Inflammatory macrophage treated with lipopolysaccharide for 1 hour (primary cell): ENCODE measurements around the gene NCOR2.
A peak's percentile ranks its signal among the peaks of the same experiment; 100 is the strongest.

ENCODE experiments used
- DNase-seq, 2 donors: peaks; one replicate each; pipeline ENCODE4 v3.0.0-alpha.2; 2020 to 2022

The NCOR2 gene

GRCh38 chr12:124573839-124574786 lies 6.7 kb upstream of the NCOR2 start:
- no peak for DNase-seq

DNA sequence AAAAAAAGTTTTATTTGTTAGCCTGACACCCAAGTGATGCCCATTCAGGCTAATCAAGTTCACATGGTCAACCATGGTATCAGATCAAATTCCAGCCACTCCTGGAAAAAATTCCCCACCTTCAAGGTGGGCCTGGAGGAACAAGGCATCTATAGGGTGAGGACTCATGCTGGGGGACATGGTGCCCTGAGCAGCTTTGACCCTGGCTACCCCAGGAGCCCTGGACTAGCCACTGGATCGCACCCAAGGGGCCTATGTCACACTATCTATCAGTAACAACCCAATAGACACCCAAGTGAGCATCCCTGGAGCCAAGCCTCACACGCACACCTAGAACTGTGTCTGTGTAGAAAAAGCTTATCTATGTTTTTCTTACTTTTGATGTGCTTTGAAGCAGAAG lies 4.1 kb upstream of the NCOR2 start:
- DNase-seq = no peak

DNA sequence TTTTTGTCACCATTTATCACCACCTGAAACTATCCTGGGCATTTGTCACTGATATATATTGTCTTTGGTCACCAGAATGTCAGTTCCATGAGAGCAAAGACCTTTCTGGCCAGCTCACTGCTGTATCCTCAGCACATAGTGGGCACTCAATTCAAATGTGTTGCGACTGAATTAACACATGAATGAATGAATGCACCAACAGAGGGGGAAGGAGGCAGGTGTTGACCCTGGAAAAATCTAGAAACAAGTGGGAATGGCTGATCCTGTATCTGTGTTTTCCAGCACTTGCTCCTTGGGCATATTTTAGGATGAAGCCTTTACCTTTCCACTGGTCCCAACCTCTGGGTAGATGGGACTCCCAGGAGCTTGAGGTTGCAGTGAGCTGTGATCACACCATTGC lies 3.4 kb upstream of the NCOR2 start:
- no peak for DNase-seq

- no peak for DNase-seq
These were observed 2.1 kb upstream of the NCOR2 start for GRCh38 chr12:124569375-124570148.

GRCh38 chr12:124568431-124569374 lies 1.3 kb upstream of the NCOR2 start:
- peak; percentile 91 to 92 for DNase-seq

DNA sequence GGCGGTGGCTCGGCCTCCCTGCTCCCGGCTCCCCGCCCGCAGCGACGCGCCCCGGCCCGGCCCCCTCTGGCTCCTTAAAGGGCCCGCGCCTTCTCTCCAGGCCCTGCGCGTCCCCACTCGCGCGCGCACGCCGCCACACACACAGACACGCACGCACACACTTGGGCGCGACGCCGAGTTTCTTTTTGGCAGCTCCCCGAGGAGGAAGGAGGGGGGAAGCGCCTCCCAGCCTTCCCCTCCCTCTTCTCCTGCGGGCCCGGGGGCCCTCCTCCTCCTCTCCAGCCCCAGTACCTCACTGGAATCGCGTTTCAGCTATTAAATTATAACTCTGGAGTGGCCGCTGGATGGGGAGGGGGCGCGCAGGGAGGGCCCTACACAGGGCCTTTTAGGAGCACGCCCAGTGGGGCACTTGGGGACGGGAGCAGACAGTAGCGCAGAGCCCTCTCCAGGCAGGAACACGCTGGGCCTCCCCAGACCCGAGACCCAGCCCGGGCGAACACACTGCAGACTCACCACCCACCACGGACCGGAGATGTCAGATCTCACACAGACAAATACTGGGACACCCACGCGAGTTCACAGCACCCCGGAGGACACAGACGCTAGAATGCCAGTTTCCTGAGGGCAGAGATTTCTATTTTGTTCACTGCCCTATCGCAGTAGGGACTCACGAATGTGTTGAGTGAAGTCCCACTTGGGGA lies 411 bp upstream of the NCOR2 start:
- peak; percentile 72 to 80 for DNase-seq

DNA sequence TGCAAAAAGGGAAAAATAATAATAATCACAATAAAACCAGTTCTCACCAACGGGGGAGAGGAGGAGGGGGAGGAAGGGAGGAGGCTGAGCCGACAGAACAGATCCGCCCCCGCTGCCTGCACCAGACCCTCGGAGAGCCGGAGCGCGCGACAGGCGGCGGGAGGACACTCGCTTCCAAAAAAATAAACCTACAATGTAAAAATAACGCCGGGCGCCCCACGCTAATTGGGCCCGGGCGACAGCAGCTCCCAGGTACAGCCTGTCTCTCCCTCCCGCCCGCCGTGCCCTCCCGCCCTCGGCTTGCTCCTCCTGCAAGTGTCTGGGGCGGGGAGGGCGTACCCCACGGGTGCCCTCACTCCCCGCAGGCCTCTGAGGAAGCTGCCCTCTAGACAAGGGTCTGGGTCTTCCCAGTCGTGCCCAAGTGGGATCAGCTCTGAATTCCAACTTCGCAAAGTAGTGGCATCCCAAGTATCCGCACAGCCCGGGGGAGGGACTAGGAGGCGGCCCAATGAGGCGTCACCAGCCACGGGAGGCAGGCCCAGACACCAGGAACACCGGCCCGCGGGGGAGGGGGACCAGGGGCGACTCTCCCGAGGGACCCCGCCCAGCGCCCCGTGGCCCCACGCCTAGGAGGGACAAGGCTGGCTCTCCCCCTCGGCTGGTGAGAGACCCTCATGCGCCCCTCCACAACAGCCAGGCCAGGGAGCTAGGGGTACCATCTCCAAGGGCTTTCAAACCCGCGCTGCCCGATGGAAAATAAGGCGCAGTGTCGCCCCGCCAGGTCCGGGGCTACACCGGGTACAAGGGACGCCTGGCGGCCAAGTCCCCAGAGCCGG lies 1.0 kb downstream of the NCOR2 start:
- peak; percentile 65 to 66 for DNase-seq

DNA sequence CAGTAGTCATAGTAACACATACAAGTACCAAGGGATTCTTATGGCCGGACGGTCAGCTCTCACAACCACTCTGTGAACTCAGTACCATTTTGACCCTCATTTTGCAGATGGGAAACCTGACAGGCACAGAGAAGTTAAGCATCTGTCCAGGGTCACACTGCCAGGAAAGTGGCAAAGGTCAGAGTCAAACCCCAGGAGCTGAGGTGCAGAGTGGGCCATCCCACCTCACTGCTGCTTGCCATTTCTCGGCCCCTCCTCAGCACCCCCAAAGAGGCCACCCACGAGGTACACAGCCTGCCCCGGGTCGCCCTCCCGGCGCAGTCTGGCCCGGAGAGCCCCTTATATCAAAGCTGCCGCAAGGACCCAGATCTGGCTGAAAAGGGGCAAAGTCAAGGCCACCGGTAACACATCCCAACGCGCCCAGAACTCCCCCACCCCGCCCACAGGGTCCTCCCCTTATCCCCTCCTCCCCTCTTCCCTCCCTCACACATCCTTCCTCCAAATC lies 1.7 kb downstream of the NCOR2 start:
- no peak for DNase-seq

DNA sequence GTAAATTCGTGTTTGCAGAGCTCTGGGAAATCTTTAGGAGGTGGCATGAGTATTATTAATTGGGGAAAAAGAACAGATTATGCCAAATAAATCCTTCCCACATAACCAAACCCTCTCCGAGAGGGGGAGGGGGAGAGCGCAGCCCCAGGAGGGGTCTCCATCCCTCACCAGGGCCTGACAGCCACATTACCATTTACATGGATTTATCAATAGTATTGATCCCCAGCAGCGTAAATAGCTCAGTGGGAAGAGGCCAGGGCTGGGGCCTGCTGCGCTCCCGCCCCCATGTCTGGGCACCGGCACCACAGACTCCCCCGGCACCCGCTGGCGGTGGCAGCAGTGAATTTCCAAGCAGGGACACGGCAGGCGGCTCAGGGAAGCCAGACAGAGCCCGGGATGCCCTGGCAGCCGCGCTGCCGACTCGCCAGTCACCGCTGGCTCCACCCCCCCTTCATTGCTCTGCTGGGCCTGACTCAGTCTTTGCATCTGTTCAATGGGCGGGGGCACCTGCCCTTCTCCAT lies 2.4 kb downstream of the NCOR2 start:
- no peak for DNase-seq

GRCh38 chr12:124564232-124564958 lies 3.0 kb downstream of the NCOR2 start:
- no peak for DNase-seq

DNA sequence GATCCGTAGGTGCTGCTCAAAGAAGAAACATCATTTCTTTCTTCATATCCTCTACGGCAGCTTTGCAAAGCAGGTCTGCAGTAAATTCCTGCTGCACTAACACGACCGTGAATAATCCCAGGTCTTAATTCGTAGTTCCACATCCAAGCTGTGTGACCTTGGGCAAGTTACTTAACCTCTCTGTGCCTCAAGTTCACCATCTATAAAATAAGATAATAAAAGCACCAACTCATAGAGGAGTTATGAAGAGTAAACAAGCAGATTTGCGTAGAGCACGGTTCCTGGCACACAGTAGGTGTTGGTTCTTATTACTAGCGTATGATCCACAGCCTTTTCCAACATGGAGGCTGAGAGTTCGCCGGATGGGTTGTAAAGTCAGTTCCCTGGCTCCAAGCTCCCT lies 3.6 kb downstream of the NCOR2 start:
- DNase-seq = no peak

- no peak for DNase-seq
These were observed 4.0 kb downstream of the NCOR2 start for GRCh38 chr12:124563401-124563800.

GRCh38 chr12:124562796-124563181 lies 4.6 kb downstream of the NCOR2 start:
- no peak for DNase-seq

DNA sequence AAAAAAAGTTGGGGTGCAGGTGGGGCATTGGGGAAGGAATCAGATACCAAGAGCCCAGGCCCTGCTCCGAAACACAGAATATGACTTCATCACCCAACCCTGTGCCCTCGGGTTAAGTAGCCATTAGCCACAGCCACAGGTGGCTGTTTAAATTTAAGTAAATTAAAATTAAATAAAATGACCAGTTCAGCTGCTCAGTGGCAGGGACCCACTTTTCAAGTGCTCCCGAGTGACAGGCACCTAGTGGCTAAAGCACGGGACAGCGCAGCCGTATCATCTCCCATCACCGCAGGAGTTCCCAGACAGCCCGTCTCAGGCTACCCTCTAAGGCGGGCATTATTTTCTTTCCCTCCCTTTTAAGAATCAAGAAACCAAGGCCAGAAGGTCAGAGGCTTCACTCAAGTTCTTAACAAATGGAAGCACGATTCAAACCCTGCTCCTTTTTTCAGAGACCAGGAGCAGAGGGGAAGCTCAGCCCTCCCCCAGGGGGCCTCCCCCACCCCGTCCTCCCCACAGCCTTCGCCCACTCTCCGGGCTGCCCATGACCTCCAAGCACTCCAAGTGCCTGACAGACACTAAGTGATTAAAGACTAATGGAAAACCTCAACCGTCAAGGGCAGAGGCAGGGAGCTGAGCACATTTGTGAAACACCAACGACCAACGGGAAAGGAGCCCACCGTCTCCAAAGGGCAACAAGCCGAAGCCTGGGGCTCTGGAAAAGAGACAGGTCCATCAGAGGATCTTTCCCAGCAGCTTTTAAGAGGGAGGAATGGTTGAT lies 5.2 kb downstream of the NCOR2 start:
- no peak for DNase-seq

- no peak for DNase-seq
These were observed 6.2 kb downstream of the NCOR2 start for GRCh38 chr12:124561231-124561630.

DNA sequence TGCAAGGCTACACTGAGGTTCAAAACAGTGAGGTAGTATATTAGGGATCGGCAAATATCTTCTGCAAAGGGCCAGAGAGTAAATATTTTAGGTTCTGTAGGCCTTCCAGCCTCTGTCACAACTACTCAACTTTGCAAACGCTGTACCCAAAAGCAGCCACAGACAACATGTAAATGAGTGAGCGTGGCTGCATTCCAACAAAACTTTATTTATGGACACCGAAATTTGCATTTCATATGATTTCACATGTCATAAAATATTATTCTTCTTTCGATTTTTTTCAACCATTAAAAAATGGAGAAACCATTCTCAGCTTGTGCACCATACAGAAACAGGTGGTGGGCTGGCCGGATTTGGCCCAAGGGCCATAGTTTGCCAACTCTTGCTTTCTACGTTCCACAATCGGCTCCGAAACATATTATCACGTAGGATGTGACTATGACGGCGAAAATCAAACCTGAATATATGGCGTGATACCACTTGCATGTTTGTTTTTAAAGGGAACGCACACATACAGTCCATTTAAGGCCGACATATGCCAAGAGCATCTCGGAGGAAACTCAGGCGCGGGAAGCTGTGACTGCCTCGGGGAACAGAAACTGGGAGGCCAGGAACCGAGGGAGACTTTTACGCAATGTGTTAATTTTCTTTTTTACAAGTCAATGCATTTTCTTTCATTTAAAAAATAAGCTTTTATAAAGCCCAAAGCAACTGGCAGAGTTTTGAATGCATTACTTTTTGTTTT lies 7.1 kb downstream of the NCOR2 start:
- no peak for DNase-seq

- DNase-seq = no peak
These were observed 8.0 kb downstream of the NCOR2 start for GRCh38 chr12:124559182-124560017.

GRCh38 chr12:124558313-124558712 lies 9.1 kb downstream of the NCOR2 start:
- no peak for DNase-seq
